H9 (cell line): ENCODE data around the gene SLC35B2. TPM values are rescaled to one million over a fixed set of nuclear protein-coding genes. Genes with fewer than 3 reads are reported as not detected.

ENCODE experiments used
- DNase-seq: peaks from one replicate; pipeline ENCODE4 v3.0.0-alpha.2; 2017
- H2AFZ ChIP-seq: one replicate; pipeline ENCODE4 v1.6.1; 2013; ENCODE audit warnings: mild to moderate bottlenecking, low read length, control low read depth, moderate library complexity
- H2AK5ac ChIP-seq: 2 replicates; pipeline ENCODE4 v1.6.1; 2013; ENCODE audit warnings: low read length, control low read depth, mixed read lengths; ENCODE audit not compliant: insufficient read length
- H2BK120ac ChIP-seq: one replicate; pipeline ENCODE4 v1.6.1; 2013; ENCODE audit warnings: low read depth, mild to moderate bottlenecking, low read length, control low read depth, inconsistent platforms; ENCODE audit not compliant: poor library complexity, severe bottlenecking
- H2BK12ac ChIP-seq: 2 replicates; pipeline ENCODE4 v1.6.1; 2013; ENCODE audit warnings: low read length, control low read depth, mixed read lengths, low read depth; ENCODE audit not compliant: insufficient read length
- H2BK15ac ChIP-seq: 2 replicates; pipeline ENCODE4 v1.6.1; 2013; ENCODE audit warnings: low read depth, low read length, control low read depth
- H2BK20ac ChIP-seq: one replicate; pipeline ENCODE4 v1.6.1; 2013; ENCODE audit warnings: low read depth, mild to moderate bottlenecking, low read length, control low read depth, inconsistent platforms; ENCODE audit not compliant: poor library complexity, severe bottlenecking
- H2BK5ac ChIP-seq: 2 replicates; pipeline ENCODE4 v1.6.1; 2013; ENCODE audit warnings: low read length, control low read depth, mixed read lengths; ENCODE audit not compliant: insufficient read length
- H3K14ac ChIP-seq: 2 replicates; pipeline ENCODE4 v1.6.1; 2013; ENCODE audit warnings: low read length, control low read depth; ENCODE audit not compliant: insufficient read depth
- H3K18ac ChIP-seq: 2 replicates; pipeline ENCODE4 v1.6.1; 2013; ENCODE audit warnings: low read depth, mild to moderate bottlenecking, mixed read lengths, low read length, control low read depth; ENCODE audit not compliant: insufficient read length
- H3K23ac ChIP-seq: 2 replicates; pipeline ENCODE4 v1.6.1; 2013; ENCODE audit warnings: low read length, control low read depth, mixed read lengths, low read depth; ENCODE audit not compliant: insufficient read length
- H3K23me2 ChIP-seq: 2 replicates; pipeline ENCODE4 v1.6.1; 2013; ENCODE audit warnings: low read depth, mild to moderate bottlenecking, mixed read lengths, low read length, control low read depth; ENCODE audit not compliant: insufficient read length, poor library complexity, severe bottlenecking
- H3K27ac ChIP-seq: 2 replicates; pipeline ENCODE4 v1.5.1; 2013; ENCODE audit warnings: low read length, control low read depth, mixed read lengths, low read depth; ENCODE audit not compliant: insufficient read length
- H3K27me3 ChIP-seq: 2 replicates; pipeline ENCODE4 v1.6.1; 2013; ENCODE audit warnings: low read length, control low read depth, inconsistent platforms; ENCODE audit not compliant: insufficient read depth
- H3K4ac ChIP-seq: 2 replicates; pipeline ENCODE4 v1.6.1; 2013; ENCODE audit warnings: low read depth, mild to moderate bottlenecking, control low read depth, inconsistent platforms, low read length, moderate library complexity
- H3K4me1 ChIP-seq: 2 replicates; pipeline ENCODE4 v1.6.1; 2013; ENCODE audit warnings: low read length, control low read depth, inconsistent platforms; ENCODE audit not compliant: insufficient read depth
- H3K4me2 ChIP-seq: 2 replicates; pipeline ENCODE4 v1.6.1; 2013; ENCODE audit warnings: low read length, control low read depth, mixed read lengths; ENCODE audit not compliant: insufficient read length, insufficient read depth
- H3K56ac ChIP-seq: 2 replicates; pipeline ENCODE4 v1.6.1; 2013; ENCODE audit warnings: low read depth, mild to moderate bottlenecking, mixed read lengths, low read length, control low read depth; ENCODE audit not compliant: insufficient read length
- H3K79me1 ChIP-seq: 2 replicates; pipeline ENCODE4 v1.6.1; 2013; ENCODE audit warnings: low read depth, mild to moderate bottlenecking, moderate library complexity, low read length, control low read depth, inconsistent platforms; ENCODE audit not compliant: insufficient read depth, poor library complexity, severe bottlenecking
- H3K79me2 ChIP-seq: 2 replicates; pipeline ENCODE4 v1.6.1; 2013; ENCODE audit warnings: low read length, control low read depth, inconsistent platforms; ENCODE audit not compliant: insufficient read depth
- H3K9ac ChIP-seq: 2 replicates; pipeline ENCODE4 v1.6.1; 2013; ENCODE audit warnings: low read length, control low read depth, mixed read lengths; ENCODE audit not compliant: insufficient read length; ENCODE audit errors: extremely low read depth
- H3K9me3 ChIP-seq: one replicate; pipeline ENCODE4 v1.6.1; 2013; ENCODE audit warnings: low read depth, low read length, inconsistent platforms; ENCODE audit not compliant: control insufficient read depth
- H3T11ph ChIP-seq: one replicate; pipeline ENCODE4 v1.6.1; 2013; ENCODE audit warnings: mild to moderate bottlenecking, low read length, control low read depth, inconsistent platforms
- H4K20me1 ChIP-seq: one replicate; pipeline ENCODE4 v1.6.1; 2013; ENCODE audit not compliant: control insufficient read depth, insufficient read length, insufficient read depth
- H4K5ac ChIP-seq: 2 replicates; pipeline ENCODE4 v1.6.1; 2013; ENCODE audit warnings: low read depth, mild to moderate bottlenecking, mixed read lengths, low read length, control low read depth; ENCODE audit not compliant: insufficient read length
- H4K8ac ChIP-seq: replicated peaks from 2 replicates; pipeline ENCODE4 v1.6.1; 2013; ENCODE audit warnings: low read length, control low read depth, mixed read lengths, low read depth; ENCODE audit not compliant: insufficient read length
- H4K91ac ChIP-seq: 2 replicates; pipeline ENCODE4 v1.6.1; 2013; ENCODE audit warnings: low read depth, mild to moderate bottlenecking, moderate library complexity, mixed read lengths, low read length, control low read depth; ENCODE audit not compliant: insufficient read length
- H3K27ac Mint-ChIP-seq, 3 experiments: 2 replicates in 2 of 3; 3 replicates in 1 of 3; pipeline ENCODE4 v1.8.0; 2020 to 2021; ENCODE audit warnings: mixed read lengths in 3 of 3, mild to moderate bottlenecking in 1 of 3, moderate library complexity in 1 of 3
- H3K27me3 Mint-ChIP-seq: 2 replicates; pipeline ENCODE4 v1.8.0; 2021; ENCODE audit warnings: low read depth, mild to moderate bottlenecking, moderate library complexity, mixed read lengths
- H3K36me3 Mint-ChIP-seq, 3 experiments: 2 replicates in 2 of 3; 3 replicates in 1 of 3; pipeline ENCODE4 v1.8.0; 2020 to 2021; ENCODE audit warnings: low read depth in 3 of 3, mixed read lengths in 3 of 3; ENCODE audit not compliant: insufficient read depth in 1 of 3
- H3K4me1 Mint-ChIP-seq, 2 experiments: 2 replicates each; pipeline ENCODE4 v1.8.0; 2020; ENCODE audit warnings: mixed read lengths in 2 of 2
- H3K4me3 Mint-ChIP-seq, 2 experiments: 2 replicates in 1 of 2; 3 replicates in 1 of 2; pipeline ENCODE4 v1.8.0; 2020 to 2021; ENCODE audit warnings: mild to moderate bottlenecking in 2 of 2, mixed read lengths in 2 of 2, moderate library complexity in 1 of 2
- H3K9me3 Mint-ChIP-seq, 2 experiments: 2 replicates in 1 of 2; 3 replicates in 1 of 2; pipeline ENCODE4 v1.8.0; 2020; ENCODE audit warnings: mild to moderate bottlenecking in 2 of 2, mixed read lengths in 2 of 2, moderate library complexity in 1 of 2
- WGBS: extraction: QIAGEN DNeasy Blood & Tissue Kit; methylation state at CpG from one replicate; pipeline ENCODE4 v1.1.7; 2013; ENCODE audit warnings: missing lambda C conversion rate, low lambda C conversion rate, mixed read lengths; ENCODE audit not compliant: insufficient read length; ENCODE audit errors: extremely low coverage; 5-methylcytosine and 5-hydroxymethylcytosine counted together
- total RNA-seq: library from RNA; stranded (reverse); gene quantifications from 2 replicates; pipeline ENCODE4 v1.2.1, GENCODE V29; 2021
- TF ChIP-seq, protein P1 (sequence below): fragments of 200-600 bp; sonication (generic); conservative IDR thresholded peaks from 3 replicates; pipeline ENCODE4 v1.8.0; 2021; ENCODE audit warnings: antibody characterized with exemption, mild to moderate bottlenecking

The SLC35B2 gene
- total RNA-seq, 1 experiment from 2014 or later = 34.5 TPM

- H3K4me2 ChIP-seq = peak overlapping the region; percentile 4
- peaks cover 16% of the 10 kb centered on the region; the same call in 1 of the 2 replicates for H3K4me1 ChIP-seq
- TF ChIP-seq, protein P1, sequence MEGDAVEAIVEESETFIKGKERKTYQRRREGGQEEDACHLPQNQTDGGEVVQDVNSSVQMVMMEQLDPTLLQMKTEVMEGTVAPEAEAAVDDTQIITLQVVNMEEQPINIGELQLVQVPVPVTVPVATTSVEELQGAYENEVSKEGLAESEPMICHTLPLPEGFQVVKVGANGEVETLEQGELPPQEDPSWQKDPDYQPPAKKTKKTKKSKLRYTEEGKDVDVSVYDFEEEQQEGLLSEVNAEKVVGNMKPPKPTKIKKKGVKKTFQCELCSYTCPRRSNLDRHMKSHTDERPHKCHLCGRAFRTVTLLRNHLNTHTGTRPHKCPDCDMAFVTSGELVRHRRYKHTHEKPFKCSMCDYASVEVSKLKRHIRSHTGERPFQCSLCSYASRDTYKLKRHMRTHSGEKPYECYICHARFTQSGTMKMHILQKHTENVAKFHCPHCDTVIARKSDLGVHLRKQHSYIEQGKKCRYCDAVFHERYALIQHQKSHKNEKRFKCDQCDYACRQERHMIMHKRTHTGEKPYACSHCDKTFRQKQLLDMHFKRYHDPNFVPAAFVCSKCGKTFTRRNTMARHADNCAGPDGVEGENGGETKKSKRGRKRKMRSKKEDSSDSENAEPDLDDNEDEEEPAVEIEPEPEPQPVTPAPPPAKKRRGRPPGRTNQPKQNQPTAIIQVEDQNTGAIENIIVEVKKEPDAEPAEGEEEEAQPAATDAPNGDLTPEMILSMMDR = no peak
Observed at GRCh38 chr6:44219815-44220784, 37.2 kb downstream of the SLC35B2 start.

More at GRCh38 chr6:44219815-44220784, 37.2 kb downstream of the SLC35B2 start:
- H3K23me2 ChIP-seq = peaks cover 22% of the 10 kb centered on the region
- H2AK5ac ChIP-seq = no peak overlapping the region
- H4K91ac ChIP-seq = no peak overlapping the region
- H4K20me1 ChIP-seq = no peaks in the 10 kb centered on the region
- WGBS = no CpG with 5 or more reads among the region's 28 CpGs
- no peak overlapping the region for H2BK15ac ChIP-seq
- H3K4me1 Mint-ChIP-seq = peaks cover 62 to 63% of the 10 kb centered on the region in 2 experiments
- no peak overlapping the region for H3K14ac ChIP-seq
- H3K79me1 ChIP-seq = peaks cover 8% of the 10 kb centered on the region
- H2BK120ac ChIP-seq = no peak overlapping the region
- H3K56ac ChIP-seq = no peak overlapping the region
- no peak overlapping the region for H4K5ac ChIP-seq
- H3K18ac ChIP-seq = no peak overlapping the region
- H3K27me3 Mint-ChIP-seq = peaks cover 3% of the 10 kb centered on the region
- no peak overlapping the region for H2BK12ac ChIP-seq
- no peak for DNase-seq
- H3K23ac ChIP-seq = no peak overlapping the region
- peaks cover 9% of the 10 kb centered on the region; the same call in 1 of the 2 replicates for H3K79me2 ChIP-seq
- H2AFZ ChIP-seq = no peak overlapping the region
- H4K8ac ChIP-seq = no peak overlapping the region
- no peaks in the 10 kb centered on the region; a peak in 1 of 5 replicates for H3K9me3 Mint-ChIP-seq
- peaks cover 0 to 3% (median 0%) of the 10 kb centered on the region in 3 experiments; a peak in 2 of 7 replicates for H3K36me3 Mint-ChIP-seq
- H3K9me3 ChIP-seq = no peaks in the 10 kb centered on the region
- H2BK5ac ChIP-seq = no peak overlapping the region
- no peak overlapping the region for H3K9ac ChIP-seq
- no peak overlapping the region for H3T11ph ChIP-seq
- H3K27ac Mint-ChIP-seq = peak overlapping the region in 2 of 3 experiments; percentile 91 to 94; a peak in 5 of 7 replicates
- no peak overlapping the region for H3K27ac ChIP-seq
- H3K4ac ChIP-seq = no peak overlapping the region
- peak overlapping the region; percentile 68 for H3K4me3 Mint-ChIP-seq
- H2BK20ac ChIP-seq = no peak overlapping the region
- no peaks in the 10 kb centered on the region for H3K27me3 ChIP-seq
